Measurements from ENCODE around the gene SLC1A5.

GRCh38 chr19:46788968-46789338 lies 559 bp upstream of the SLC1A5 start:
- TF ChIP-seq EZH2 (IDR thresholded peaks at IDR 0.05; ENCODE audit: insufficient read depth, poor library complexity, severe bottlenecking): no peak
- TF ChIP-seq EZH2phosphoT487 (IDR thresholded peaks at IDR 0.05; ENCODE audit: insufficient read depth, low read depth): no peak

All from GM23248 (cell line).